ENCODE results near the gene RAI2.

RAI2 gene

DNA sequence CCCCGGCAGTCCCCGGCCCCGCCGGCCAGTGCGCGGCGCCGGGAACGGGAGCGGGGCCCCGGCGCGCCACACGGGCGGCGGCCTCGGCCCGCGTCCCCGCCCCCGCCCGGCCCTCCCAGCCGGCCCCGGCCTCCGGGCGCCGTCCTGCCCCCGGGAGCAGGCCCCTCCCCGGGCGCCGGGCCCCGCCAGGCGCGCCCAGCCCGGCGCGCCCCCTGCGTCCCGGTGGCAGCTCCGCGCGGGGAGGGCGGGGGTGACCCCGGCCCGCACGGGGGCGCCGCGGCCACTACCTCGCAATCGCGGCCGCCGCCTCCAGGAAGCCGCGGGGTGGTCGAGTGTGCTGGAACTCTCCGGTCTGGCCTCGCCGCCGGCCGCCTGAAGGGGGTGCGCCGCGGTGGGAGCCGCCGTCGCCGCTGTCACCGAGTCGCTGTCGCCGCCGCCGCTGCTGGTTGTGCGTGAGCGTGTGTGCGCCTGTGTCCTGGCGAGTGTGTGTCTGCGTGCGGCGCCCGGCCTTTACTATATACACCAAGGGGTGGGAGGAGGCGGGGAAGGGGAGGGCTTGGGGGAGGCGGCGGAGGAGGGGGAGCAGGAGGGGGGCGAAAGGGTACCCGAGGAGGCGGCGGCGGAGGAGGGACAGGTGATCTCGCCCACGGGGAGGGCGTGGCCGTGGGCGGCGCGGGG, at the start of gene RAI2:
RAI2 (minus strand) TSS at position 488 of the 678 bp plus-strand sequence. CDS start 59,288 bp downstream, outside the sequence.
- DNase-seq (ENCODE audit: low read depth): no peak

DNA sequence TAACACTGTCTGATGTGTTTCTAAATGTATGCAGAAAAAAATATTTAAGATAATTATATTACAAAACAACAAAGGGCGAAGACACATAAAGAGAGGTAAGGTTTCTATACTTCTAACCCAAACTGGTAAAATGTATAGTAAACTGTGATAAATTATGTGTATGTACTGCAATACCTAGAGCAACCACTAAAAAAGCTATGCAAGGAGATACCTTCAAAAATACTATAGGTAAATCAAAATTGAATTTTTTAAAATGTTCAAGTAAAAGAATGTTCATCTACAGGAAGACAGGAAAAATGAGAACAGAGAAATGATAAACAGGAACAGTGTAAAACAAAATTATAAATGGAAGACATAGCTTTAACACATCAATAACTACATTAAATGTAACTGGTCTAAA, 27.3 kb upstream of the RAI2 start:
- DNase-seq (ENCODE audit: low read depth): no peak

DNA sequence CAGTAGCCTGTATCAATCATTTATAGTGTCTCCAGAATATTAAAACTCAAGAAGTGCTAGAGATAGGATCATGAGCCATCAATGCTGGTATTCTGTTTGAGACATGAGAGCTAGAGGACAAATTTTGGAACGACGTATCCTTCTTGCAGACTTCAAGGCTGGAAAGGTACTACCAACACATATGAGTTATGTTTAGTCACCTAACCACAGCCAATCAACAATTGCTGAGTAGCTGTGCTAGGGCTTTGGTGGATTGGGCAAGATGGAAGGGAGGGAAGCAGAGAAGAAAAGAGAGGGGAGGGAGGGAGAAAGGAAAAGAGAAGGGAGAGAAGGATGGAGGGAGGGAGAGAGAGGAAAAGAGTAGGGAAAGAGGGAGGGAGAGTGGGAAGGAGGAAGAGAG, 21.6 kb upstream of the RAI2 start:
- DNase-seq (ENCODE audit: low read depth): no peak

DNA sequence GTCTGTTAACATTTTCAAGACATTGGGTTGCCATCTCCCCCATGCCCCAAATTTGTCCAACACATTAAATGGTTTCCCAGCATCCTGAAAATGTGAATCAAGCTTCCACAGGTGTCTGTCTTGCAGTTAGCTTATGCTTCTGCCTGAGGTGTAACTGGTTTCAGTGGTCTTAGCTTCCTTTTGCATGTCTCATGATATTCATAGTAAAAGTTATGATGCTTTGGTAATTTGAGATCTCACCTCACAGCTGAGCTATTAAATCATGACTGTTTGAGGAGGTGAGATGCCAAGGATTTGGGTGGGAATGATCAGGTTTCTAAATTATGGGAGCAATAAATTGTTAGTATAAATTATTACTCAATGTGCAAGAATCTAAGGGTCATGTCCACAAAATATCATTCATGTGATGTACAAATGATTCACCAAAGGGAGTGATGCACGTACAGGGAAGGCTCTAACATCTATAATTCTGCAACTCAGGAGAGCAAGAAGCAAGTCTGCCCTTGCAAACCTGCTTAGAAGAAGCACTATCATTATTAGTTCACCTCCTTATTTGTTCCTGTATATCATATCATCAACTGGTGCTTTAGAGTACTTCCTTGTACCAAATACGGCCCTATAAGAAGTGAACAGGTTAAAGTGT, 17.1 kb upstream of the RAI2 start:
- no peak for DNase-seq (ENCODE audit: low read depth)

DNA sequence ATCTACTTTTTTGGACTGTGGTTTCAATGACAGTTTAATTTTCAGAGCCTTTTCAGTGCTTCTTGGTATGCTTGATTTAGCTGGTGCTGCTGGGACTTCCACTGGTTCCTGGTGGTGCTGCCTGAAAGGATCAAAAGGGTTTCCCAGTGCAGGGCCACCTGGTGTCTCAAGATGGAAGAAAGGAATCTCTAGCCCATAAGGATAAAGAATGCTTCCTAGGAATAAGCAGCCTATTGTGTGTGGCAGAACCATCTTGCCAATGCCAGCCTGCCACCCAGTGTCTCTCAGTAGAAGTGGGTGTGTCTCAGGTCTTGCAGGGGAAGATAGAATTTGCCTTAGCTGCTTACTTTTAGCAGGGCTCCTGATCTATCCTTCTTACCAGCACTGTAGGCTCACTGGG, 15.0 kb upstream of the RAI2 start:
- no peak for DNase-seq (ENCODE audit: low read depth)

DNA sequence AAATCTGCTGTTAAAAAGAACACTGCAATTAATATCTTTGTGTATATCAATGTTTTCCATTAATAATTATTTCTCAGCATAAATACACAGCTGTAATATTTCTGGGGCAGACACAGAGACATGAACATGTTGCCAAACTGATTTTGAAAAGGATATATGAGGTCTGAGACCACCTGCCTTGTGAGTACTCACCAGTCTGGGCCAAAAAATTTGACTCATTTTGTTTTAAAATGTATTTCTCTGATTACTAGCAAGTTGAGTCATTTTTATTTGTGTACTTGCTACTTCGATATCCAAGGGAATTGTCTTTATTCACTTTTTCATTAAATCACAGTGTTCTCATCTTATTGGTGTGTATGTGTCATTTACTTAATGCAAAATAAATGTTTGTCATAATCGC, 8.5 kb upstream of the RAI2 start:
- DNase-seq (ENCODE audit: low read depth): no peak

DNA sequence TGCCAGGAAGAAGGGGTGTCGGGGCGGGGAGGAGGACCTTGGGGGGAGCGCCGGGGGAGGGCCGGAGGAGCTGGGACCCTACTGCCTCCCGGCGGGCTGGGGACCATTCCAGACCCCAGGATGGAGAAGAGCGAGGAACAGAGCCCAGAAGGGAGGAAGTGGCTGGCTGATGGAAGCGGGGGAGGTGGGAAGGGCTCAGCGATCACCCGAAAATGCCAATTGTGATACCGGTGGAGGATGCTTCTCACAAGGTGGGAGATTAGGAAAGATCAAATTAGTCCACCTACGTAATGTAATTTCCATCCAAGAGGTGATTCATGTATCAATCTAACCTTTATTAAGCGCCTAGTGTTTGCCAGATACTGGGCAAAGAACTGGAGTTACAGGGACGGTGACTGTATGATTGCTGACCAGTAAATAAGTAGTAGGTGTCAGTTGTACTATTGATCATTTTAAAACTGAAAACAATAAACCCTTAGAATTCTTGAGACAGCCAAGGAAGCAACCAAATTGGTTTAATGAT, 452 bp upstream of the RAI2 start:
- DNase-seq (ENCODE audit: low read depth): no peak

DNA sequence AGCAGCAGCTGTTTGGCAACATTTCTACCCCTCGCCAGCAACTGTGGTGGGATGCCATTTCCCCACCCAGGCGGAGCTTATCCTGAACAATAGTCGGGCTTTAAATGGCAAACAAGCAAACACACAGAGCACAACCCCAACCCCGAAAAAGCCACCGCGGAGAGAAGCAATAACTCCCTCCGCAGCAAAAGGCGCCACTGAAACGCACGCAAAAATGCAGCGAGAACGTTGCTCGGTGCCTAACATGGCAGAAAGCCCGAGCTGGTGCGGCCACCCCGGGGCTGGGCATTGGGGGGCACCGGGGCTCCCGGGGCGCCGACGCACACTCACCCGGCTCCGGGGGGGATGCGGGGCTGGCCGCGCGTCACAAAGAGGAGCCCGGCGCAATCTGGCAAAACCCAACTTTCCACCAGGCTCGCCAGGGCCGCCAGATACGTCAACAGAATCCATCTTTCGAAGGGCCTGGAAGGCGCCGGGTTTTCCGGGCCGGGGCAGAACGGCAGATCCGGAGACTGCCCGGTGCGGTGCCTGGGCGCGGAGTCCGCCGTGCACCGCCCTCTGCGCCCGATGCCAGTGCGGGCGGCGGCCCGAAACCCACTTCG, 818 bp downstream of the RAI2 start:
- DNase-seq (ENCODE audit: low read depth): peak; percentile 3

DNA sequence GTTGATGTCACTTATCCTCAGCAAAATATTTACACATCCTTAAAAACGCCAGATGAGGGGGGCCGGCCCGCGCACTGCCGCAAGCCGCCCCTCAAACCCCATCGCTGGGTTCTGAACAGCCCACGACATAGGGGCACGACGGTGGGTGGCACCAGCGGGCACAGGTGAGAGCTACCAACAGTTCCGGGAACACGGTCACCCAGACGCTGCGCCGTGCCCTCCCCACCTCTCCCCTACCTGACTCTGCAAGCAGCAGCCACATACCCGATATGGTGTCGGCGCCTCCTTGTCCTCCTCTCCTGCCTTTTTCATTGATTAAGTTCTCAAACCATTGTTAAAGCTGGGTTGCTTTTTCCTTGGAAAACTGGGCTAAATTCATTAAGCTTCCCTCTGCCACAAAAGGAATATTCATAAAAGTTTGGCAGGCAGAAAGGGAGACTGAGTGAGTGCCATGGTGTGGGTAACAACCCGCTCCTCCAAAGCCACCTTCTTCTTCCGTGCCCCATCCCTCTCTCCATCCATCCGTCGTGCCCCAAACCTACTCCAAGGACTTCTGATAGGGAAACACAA, 1.4 kb downstream of the RAI2 start:
- no peak for DNase-seq (ENCODE audit: low read depth)

DNA sequence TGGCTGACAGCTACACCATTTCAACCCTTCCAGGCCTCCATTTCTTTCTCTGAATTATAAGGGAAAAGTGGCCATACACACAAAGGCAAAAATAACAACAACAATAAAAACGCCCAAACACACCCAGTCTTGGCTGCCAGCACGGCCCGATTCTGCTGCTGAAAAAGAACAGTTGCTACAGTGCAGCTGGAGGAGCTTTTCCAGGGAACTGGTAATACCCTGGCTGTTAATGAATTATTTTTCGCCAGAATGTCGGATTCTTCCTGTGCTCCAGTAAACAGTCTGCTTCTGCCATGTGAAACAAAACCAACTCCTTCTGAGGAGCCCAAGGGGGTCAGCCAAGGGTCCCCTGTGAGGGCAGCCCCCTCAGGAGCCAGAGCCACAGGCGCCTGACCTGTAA, 6.6 kb downstream of the RAI2 start:
- no peak for DNase-seq (ENCODE audit: low read depth)

DNA sequence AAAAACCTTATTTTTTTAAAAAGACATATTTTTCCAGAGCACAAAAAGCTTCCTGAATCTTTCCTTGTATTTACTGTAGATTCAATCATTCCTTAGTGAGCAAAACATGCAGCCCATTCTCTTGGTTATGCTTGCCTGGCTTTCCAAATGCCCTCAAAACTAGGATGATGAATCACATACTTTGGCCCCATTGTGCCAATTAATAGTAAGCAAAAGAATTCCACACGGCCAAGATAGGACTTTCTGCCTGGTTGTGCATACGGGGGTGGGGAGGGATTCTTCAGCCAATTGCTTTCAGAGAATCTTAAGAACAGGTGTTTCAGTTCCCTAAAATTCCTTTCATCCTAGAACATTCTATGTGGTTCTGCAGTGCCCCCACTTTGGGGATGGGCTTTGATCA, 7.0 kb downstream of the RAI2 start:
- no peak for DNase-seq (ENCODE audit: low read depth)

DNA sequence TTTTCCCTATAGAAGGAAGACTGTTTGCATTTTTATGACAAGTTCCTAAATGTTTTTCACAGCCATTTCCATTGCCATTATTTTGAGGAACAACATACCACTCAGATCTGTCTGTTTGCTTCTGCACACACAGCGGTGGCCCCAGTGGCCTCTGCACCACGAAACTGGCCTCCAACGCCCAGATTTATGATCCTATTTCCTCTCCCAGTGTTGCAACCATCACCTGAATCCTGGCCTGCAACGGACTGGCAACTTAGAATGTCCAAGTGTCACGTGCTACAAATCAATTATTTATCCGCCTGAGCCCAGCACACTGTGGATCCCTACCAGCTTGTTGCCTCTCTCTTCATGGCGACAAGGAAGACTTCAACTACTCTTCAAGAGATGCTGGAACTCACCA, 9.2 kb downstream of the RAI2 start:
- DNase-seq (ENCODE audit: low read depth): no peak

DNA sequence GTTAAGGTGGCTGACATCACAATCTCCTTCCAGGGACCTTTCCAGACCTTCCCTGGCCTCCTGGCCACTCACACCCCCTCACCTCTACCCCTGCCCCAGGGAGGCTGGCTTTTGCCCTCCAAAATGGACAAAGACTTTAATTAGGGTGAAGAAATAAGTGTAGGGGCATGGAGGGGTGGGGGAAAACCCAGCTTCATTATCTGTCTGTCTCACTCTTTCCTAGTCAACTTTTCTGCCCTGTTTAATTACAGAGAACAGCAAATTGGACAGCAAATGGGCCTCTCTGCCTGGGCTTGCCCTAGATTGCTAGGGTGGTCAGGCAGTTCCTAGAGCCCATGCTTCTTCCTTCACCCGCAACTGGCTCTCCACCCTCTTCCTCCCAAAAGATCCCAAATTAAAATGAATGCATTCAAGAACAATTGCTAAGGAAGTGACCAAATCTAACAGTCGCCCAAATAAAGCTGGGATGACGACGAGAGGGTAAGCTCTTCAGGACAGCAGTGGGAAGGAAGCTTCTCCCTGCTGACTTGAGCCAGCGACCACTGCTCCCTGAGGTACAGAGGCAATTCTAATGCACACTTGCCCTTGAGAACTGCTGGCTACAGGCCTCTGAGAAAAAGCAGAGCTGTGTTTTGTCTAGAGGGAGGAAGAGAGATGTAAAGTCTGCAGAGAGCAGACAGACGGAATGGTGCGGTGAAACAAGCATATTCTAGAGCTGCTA, 12.4 kb downstream of the RAI2 start:
- DNase-seq (ENCODE audit: low read depth): no peak

DNA sequence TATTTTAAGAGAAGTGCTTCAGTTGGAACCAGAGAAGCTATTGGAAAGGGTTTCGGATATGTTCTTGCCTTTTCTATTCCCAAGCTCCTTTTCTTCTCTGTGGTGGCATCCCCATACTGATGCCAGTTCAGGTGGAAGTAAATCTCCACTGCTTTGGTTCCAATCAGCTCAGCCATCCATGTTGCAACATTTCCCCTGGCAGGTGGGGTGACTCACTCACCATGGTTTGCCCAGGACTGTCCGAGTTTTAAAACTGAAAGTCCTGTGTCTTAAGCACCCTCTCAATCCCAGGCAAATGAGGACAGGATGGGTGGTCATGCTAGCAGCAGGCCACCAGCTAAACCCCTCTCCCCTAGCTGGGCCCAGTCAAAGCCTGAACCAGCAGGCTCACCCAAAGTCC, 15.1 kb downstream of the RAI2 start:
- DNase-seq (ENCODE audit: low read depth): no peak

DNA sequence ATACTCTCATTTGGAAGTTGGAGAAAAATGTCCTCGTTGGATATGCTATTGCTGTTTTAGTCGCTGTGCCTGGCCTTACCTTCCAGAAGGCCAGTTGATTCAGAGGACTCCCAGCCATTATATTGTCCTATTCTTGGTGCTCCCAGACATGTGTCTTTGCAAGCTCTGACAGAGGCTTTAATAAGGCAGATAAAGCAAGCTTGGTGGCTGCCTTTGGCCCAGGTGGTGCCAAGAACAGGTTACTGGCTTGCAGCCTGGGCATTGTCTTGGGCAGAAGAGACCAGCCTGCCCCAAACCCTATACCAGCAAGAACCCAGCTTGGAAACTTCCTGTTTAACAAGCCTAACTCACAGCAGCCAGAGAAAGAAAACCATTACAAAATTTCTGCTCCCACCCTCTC, 16.9 kb downstream of the RAI2 start:
- DNase-seq (ENCODE audit: low read depth): no peak

DNA sequence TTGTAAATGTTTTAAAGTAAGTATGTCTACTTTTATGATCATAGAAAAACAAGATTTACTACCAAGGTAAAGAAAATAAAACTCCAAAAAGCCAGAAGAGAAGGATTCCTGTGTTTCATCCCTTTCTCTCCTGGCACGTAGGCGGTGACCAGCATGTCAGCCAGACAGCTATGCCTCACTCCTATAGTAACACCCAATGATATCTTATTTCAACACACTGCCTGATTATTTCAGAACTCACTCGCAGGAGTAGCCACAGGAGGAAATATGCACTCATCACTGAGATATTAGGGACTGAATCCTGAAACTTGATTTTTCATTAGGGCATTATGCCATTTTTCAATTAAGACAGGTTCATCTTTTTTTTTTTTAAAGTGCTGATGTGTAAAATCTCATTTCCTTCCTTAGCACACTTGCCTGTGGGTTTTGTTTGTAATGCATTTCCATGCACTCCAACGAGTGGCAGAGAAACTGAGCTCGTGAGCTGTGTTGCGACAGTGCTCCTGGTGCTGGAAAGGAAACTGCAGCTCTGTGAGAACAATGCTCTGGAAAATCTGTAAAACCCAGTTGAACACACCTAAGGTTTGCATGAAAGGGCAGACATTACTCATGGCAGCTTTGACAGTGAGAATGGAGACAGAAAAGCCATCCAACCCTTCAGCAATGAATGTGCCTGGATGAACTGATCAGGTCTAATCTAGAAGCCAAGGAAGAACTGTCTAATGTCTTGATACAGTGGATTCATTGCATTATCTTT, 18.2 kb downstream of the RAI2 start:
- DNase-seq (ENCODE audit: low read depth): no peak

DNA sequence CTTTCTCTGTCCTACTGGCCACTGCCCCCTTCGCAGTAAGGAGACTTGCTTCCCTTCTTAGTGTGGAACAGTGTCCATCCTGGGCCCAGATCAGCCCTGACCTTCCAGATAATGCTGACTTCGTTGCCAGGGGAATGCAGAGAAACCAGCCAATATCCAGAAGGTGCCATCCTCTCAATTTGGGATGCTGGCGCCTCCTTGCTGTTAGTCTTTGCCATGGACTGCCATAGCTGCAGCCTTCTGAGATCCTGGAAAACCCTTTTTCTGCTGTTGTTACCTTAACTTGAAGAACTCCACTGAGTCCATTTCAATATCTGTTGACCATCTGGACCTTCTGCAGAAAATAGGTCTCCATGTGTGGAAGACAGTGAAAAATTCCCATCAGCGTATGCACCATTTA, 21.8 kb downstream of the RAI2 start:
- DNase-seq (ENCODE audit: low read depth): no peak

DNA sequence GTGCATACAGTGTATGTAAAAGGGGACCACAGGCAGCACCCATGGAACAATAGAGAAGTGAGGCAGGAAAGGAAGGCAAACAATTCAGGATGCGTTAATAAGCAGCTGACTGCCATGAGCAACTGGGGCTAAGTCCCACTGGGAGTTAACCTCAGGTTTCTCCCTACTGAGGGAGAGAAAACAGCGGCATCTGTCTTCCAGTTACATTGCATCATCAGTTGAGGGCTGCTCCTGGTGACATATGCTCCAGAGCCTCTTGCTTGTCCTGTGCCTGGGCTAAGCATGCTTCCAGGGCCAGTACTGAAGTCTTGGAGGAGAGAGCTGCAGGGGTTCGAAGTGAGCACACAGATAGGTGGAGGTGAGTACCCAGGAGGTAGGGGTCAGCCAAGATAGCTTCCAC, 24.3 kb downstream of the RAI2 start:
- DNase-seq (ENCODE audit: low read depth): no peak

DNA sequence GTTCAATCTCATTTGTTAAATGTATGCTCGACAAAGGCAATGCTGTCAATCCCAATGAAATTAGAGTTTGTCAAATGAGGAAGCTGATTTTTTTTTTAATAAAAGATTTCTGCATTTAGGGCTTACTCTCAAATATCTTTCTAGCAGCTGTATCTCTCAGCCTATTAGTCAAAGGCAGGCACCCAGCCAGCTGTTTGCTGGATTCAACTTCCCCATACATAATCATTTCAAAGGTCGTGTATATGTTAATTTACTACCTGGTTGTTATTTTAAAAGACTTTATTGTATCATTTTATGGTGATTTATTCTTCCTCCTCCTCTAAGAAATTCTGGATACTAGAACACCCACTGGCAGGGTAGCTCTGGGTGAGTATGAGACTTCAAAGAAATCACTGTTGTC, 27.1 kb downstream of the RAI2 start:
- no peak for DNase-seq (ENCODE audit: low read depth)

DNA sequence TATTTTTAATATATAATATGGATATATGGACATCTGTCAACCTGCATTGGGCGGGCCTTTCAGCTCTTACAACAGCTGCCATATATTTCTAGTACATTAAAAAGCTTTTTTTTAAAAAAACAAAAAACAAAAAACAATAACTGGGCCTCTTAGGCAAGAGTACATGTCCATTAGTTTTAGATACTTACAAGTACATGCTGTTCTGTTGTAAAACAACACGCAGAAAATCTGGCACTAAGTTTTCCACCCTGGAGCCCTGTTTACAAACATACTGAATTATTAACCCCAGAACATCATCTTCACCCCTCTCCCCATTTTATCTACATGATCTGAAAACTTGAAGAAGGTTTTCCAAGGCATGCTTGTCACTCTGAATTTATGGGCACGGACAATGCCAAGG, 29.8 kb downstream of the RAI2 start:
- no peak for DNase-seq (ENCODE audit: low read depth)

DNA sequence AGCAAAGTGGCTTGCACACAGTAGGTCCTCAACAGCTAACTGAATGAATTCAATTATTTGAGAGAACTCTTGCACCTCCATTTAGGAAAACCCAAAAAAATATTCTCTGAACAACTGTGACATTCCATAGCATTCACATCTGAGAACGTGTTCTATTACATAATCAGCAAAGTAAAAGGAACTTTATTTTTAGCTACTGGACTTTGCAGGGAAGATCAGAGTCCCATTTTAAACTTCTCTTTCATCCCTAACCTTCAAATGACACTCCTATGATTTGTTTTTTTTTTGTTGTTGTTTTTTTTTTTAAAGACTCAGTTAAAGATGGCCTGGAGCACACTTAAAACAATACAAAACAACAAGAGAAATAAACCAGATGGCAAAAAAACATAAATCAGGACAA, 30.9 kb downstream of the RAI2 start:
- no peak for DNase-seq (ENCODE audit: low read depth)

DNA sequence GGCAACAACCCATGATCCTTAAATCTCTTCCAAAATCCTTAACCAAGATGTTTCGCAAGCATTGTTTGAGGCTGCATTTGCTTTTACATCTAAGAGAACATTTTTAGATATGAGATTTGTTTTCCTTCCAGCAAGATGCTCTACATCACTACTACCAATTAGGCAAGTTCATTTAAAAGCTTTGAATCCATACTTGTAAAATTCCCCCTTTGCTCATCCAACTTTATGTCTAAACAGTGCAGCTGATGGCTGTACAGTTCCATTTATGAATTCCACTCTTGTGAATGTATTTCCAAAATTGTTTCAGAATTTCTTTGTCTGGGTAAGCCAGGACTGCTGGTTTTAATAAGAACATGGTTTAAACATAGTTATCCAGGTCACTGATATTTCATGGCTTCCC, 31.5 kb downstream of the RAI2 start:
- no peak for DNase-seq (ENCODE audit: low read depth)
